Measurements from ENCODE around the gene LAGE3. TPM values are rescaled to one million over a fixed set of nuclear protein-coding genes. Genes with fewer than 3 reads are reported as not detected.

Gene LAGE3
- polyA plus RNA-seq, 1 donor (not counting 4 experiments of a cell fraction or from before 2014, with no cell fraction given): 9.3 TPM

GRCh38 chrX:154484255-154485149, 5.4 kb upstream of the LAGE3 start:
- Histone ChIP-seq H3K27me3 (ENCODE audit: control insufficient read depth, extremely low read depth, insufficient read depth, low read length) (no peaks in the 10 kb centered on the region), H3K4me3 (ENCODE audit: control insufficient read depth in 2 of 3, extremely low read depth in 1 of 3, insufficient read depth in 2 of 3, low read depth in 1 of 3, low read length in 3 of 3) (no peak overlapping the region), H3K9me3 (ENCODE audit: control insufficient read depth, low read depth, low read length) (no peaks in the 10 kb centered on the region), H3K9ac (ENCODE audit: control insufficient read depth, extremely low read depth, insufficient read depth, low read length) (no peak overlapping the region), H4K20me1 (ENCODE audit: control insufficient read depth, extremely low read depth, insufficient read depth, low read length) (no peaks in the 10 kb centered on the region), H2AFZ (ENCODE audit: control insufficient read depth, low read length) (no peak overlapping the region), H3K27ac (ENCODE audit: control insufficient read depth, insufficient read depth, low read length) (no peak overlapping the region), H3K36me3 (ENCODE audit: control insufficient read depth in 2 of 2, extremely low read depth in 1 of 2, insufficient read depth in 2 of 2, low read length in 2 of 2) (peaks cover 5 to 8% of the 10 kb centered on the region in 2 experiments), H3K4me1 (ENCODE audit: control insufficient read depth, extremely low read depth, insufficient read depth, low read length) (peaks cover 11% of the 10 kb centered on the region), H3K79me2 (ENCODE audit: control insufficient read depth, insufficient read depth, low read length) (peaks cover 9% of the 10 kb centered on the region), H3K4me2 (ENCODE audit: control insufficient read depth, extremely low read depth, insufficient read depth, low read depth, low read length) (no peak overlapping the region), H3K9me1 (ENCODE audit: control insufficient read depth, extremely low read depth, insufficient read depth, low read length) (no peaks in the 10 kb centered on the region)
- dilution Hi-C loops (cut with MboI; ENCODE audit: extremely low pct_ligation_motif_present, low sequenced_read_pairs): no loop called here
- no peak for DNase-seq (ENCODE audit: low read depth, low spot score)
- FAIRE-seq: no peak
- no peak for TF ChIP-seq EZH2 (IDR thresholded peaks at IDR 0.05; ENCODE audit: low read length)
- TF ChIP-seq, protein P1, sequence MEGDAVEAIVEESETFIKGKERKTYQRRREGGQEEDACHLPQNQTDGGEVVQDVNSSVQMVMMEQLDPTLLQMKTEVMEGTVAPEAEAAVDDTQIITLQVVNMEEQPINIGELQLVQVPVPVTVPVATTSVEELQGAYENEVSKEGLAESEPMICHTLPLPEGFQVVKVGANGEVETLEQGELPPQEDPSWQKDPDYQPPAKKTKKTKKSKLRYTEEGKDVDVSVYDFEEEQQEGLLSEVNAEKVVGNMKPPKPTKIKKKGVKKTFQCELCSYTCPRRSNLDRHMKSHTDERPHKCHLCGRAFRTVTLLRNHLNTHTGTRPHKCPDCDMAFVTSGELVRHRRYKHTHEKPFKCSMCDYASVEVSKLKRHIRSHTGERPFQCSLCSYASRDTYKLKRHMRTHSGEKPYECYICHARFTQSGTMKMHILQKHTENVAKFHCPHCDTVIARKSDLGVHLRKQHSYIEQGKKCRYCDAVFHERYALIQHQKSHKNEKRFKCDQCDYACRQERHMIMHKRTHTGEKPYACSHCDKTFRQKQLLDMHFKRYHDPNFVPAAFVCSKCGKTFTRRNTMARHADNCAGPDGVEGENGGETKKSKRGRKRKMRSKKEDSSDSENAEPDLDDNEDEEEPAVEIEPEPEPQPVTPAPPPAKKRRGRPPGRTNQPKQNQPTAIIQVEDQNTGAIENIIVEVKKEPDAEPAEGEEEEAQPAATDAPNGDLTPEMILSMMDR (optimal IDR thresholded peaks at IDR 0.05 in 1 of 3, IDR thresholded peaks at IDR 0.05 in 1 of 3, conservative IDR thresholded peaks at IDR 0.05 in 1 of 3; ENCODE audit: extremely low read depth in 1 of 3, insufficient read depth in 2 of 3, low read length in 3 of 3): no peak

GRCh38 chrX:154483325-154483724, 4.2 kb upstream of the LAGE3 start:
- Histone ChIP-seq H3K36me3 (ENCODE audit: control insufficient read depth in 2 of 2, extremely low read depth in 1 of 2, insufficient read depth in 2 of 2, low read length in 2 of 2) (peaks cover 5 to 8% of the 10 kb centered on the region in 2 experiments), H3K9ac (ENCODE audit: control insufficient read depth, extremely low read depth, insufficient read depth, low read length) (no peak overlapping the region), H3K4me3 (ENCODE audit: control insufficient read depth in 2 of 3, extremely low read depth in 1 of 3, insufficient read depth in 2 of 3, low read depth in 1 of 3, low read length in 3 of 3) (no peak overlapping the region), H3K27ac (ENCODE audit: control insufficient read depth, insufficient read depth, low read length) (no peak overlapping the region), H3K27me3 (ENCODE audit: control insufficient read depth, extremely low read depth, insufficient read depth, low read length) (no peaks in the 10 kb centered on the region), H2AFZ (ENCODE audit: control insufficient read depth, low read length) (no peak overlapping the region), H3K79me2 (ENCODE audit: control insufficient read depth, insufficient read depth, low read length) (peaks cover 8% of the 10 kb centered on the region), H3K9me1 (ENCODE audit: control insufficient read depth, extremely low read depth, insufficient read depth, low read length) (no peaks in the 10 kb centered on the region), H4K20me1 (ENCODE audit: control insufficient read depth, extremely low read depth, insufficient read depth, low read length) (no peaks in the 10 kb centered on the region), H3K9me3 (ENCODE audit: control insufficient read depth, low read depth, low read length) (no peaks in the 10 kb centered on the region), H3K4me1 (ENCODE audit: control insufficient read depth, extremely low read depth, insufficient read depth, low read length) (peaks cover 6% of the 10 kb centered on the region), H3K4me2 (ENCODE audit: control insufficient read depth, extremely low read depth, insufficient read depth, low read depth, low read length) (no peak overlapping the region)
- FAIRE-seq: no peak
- DNase-seq (ENCODE audit: low read depth, low spot score): no peak
- no peak for TF ChIP-seq EZH2 (IDR thresholded peaks at IDR 0.05; ENCODE audit: low read length)
- TF ChIP-seq, protein P1 (optimal IDR thresholded peaks at IDR 0.05 in 1 of 3, IDR thresholded peaks at IDR 0.05 in 1 of 3, conservative IDR thresholded peaks at IDR 0.05 in 1 of 3; ENCODE audit: extremely low read depth in 1 of 3, insufficient read depth in 2 of 3, low read length in 3 of 3): no peak
- dilution Hi-C loops (cut with MboI; ENCODE audit: extremely low pct_ligation_motif_present, low sequenced_read_pairs): no loop called here
